Esophagus (tissue), 2 donors: ENCODE measurements around the gene KDM5A. TPM values are rescaled to one million over a fixed set of nuclear protein-coding genes. Genes with fewer than 3 reads are reported as not detected.

ENCODE experiments used
- H3K27ac ChIP-seq, 2 donors: one replicate each; pipeline ENCODE4 v1.5.1; 2013; ENCODE audit warnings: low read depth in 2 of 2, mild to moderate bottlenecking in 2 of 2, inconsistent platforms in 1 of 2, low read length in 1 of 2, moderate library complexity in 1 of 2
- H3K27me3 ChIP-seq, 2 donors: one replicate each; pipeline ENCODE4 v1.6.1; 2013; ENCODE audit warnings: low read length in 2 of 2, control low read depth in 1 of 2, mild to moderate bottlenecking in 1 of 2; ENCODE audit not compliant: insufficient read depth in 2 of 2, control insufficient read depth in 1 of 2
- H3K36me3 ChIP-seq, 2 donors: one replicate each; pipeline ENCODE4 v1.6.1; 2013; ENCODE audit warnings: low read length in 1 of 2; ENCODE audit not compliant: control insufficient read depth in 2 of 2, insufficient read depth in 2 of 2
- H3K4me1 ChIP-seq, 2 donors: one replicate each; pipeline ENCODE4 v1.6.1; 2013; ENCODE audit warnings: low read length in 1 of 2; ENCODE audit not compliant: control insufficient read depth in 2 of 2, insufficient read depth in 2 of 2
- H3K4me3 ChIP-seq, 2 donors: one replicate each; pipeline ENCODE4 v1.5.1; 2013; ENCODE audit warnings: low read length in 2 of 2, mild to moderate bottlenecking in 2 of 2, low read depth in 1 of 2, moderate library complexity in 1 of 2
- H3K9me3 ChIP-seq, 2 donors: one replicate each; pipeline ENCODE4 v1.6.1; 2013; ENCODE audit warnings: mild to moderate bottlenecking in 2 of 2, low read depth in 1 of 2, low read length in 1 of 2, moderate library complexity in 1 of 2; ENCODE audit not compliant: control insufficient read depth in 2 of 2, insufficient read depth in 1 of 2
- WGBS, 2 donors: extraction: QIAGEN DNeasy Blood & Tissue Kit; methylation state at CpG; one replicate each; pipeline ENCODE4 v1.1.7; 2013; 5-methylcytosine and 5-hydroxymethylcytosine counted together
- polyA plus RNA-seq, 2 donors: library from polyadenylated mRNA; stranded (reverse); fragments of 200-250 nt; gene quantifications; one replicate each; pipeline ENCODE4 v1.2.3, GENCODE V29; 2013
- donor health status: healthy with polysubstance abuse.
- donor health status: Bipolar disorder and iron deficiency.

Gene KDM5A
- polyA plus RNA-seq, 2 donors, result 6.6 to 6.8 TPM

GRCh38 chr12:230925-231671 is 158.0 kb downstream of the KDM5A start:
- Histone ChIP-seq H3K36me3 (no peaks in the 10 kb centered on the region), H3K9me3 (peaks cover 0 to 5% of the 10 kb centered on the region in 2 donors), H3K4me1 (peaks cover 0 to 6% of the 10 kb centered on the region in 2 donors), H3K27me3 (no peaks in the 10 kb centered on the region), H3K27ac (no peak overlapping the region), H3K4me3 (no peak overlapping the region)
- 58 to 61% methylated on average over 14 of the region's 14 CpGs for WGBS, 2 donors

Other genes starting within 250 kb of the KDM5A start
- under 1 TPM in 1 of 2 donors, not detected in 1; 0.11 TPM for gene SLC6A12, start 175.2 kb downstream of the KDM5A start, polyA plus RNA-seq
- under 1 TPM in 1 of 2 donors, not detected in 1; 0.10 TPM for gene SLC6A13, start 126.5 kb downstream of the KDM5A start, polyA plus RNA-seq
- 1 to 10 TPM; 4.7 to 4.8 TPM for gene CCDC77, start 12.3 kb upstream of the KDM5A start, polyA plus RNA-seq
- 1 to 10 TPM; 8.1 to 8.9 TPM for gene B4GALNT3, start 70.6 kb upstream of the KDM5A start, polyA plus RNA-seq